OCI-LY7 (cell line): ENCODE measurements around the gene CTNNA3.

Source experiments
- CTCF ChIP-seq: fragments of 200-600 bp; sonication (generic); conservative IDR thresholded peaks from 2 replicates; pipeline ENCODE4 v1.5.1; 2014; ENCODE audit warnings: mild to moderate bottlenecking, antibody characterized with exemption, low read length, moderate library complexity, mixed read lengths
- EZH2phosphoT487 ChIP-seq: fragments of 200-600 bp; sonication (generic); IDR thresholded peaks from 2 replicates; pipeline ENCODE4 v1.6.1; 2018; ENCODE audit warnings: low read depth, borderline replicate concordance, mild to moderate bottlenecking, mixed run types, antibody characterized with exemption, low read length, moderate library complexity, mixed read lengths

- no peak for TF ChIP-seq CTCF
- TF ChIP-seq EZH2phosphoT487, result no peak
These were observed 1801.6 kb downstream of the CTNNA3 start for GRCh38 chr10:65894379-65894778.
